ENCODE measurements around the gene FAM83E. TPM values are rescaled to one million over a fixed set of nuclear protein-coding genes. Genes with fewer than 3 reads are reported as not detected.

The FAM83E gene
- total and polyA plus RNA-seq, 2 donors (not counting 1 experiment from before 2014, with no cell fraction given), result 0.15 to 4.1 TPM

- Histone ChIP-seq H3K27ac (ENCODE audit: low read length in 2 of 2) (peak overlapping the region; percentile 34 to 69), H3K9me3 (ENCODE audit: control extremely low read depth in 1 of 3, control insufficient read depth in 2 of 3, insufficient read depth in 1 of 3, low read length in 2 of 3) (peaks cover 0 to 10% (median 0%) of the 10 kb centered on the region in 3 donors), H3K36me3 (replicated peaks in 1 of 2; ENCODE audit: control extremely low read depth in 1 of 2, control insufficient read depth in 1 of 2, extremely low read depth in 1 of 2, insufficient read depth in 2 of 2, low read length in 1 of 2) (peaks cover 0 to 52% of the 10 kb centered on the region in 2 experiments), H3K79me2 (ENCODE audit: control insufficient read depth, insufficient read depth, low read length) (peaks cover 22% of the 10 kb centered on the region), H3K9ac (ENCODE audit: low read length) (no peak overlapping the region), H2AFZ (ENCODE audit: insufficient read depth, low read depth, low read length, poor library complexity, severe bottlenecking) (no peak overlapping the region), H3K4me1 (ENCODE audit: control insufficient read depth in 2 of 2, insufficient read depth in 2 of 2, low read length in 2 of 2) (peaks cover 24 to 27% of the 10 kb centered on the region in 2 donors), H3K4me3 (ENCODE audit: control extremely low read depth in 1 of 5, extremely low read depth in 1 of 5, insufficient read depth in 1 of 5, low read depth in 2 of 5, low read length in 4 of 5) (peak overlapping the region in 1 of 5 experiments; percentile 98), H4K20me1 (ENCODE audit: control insufficient read depth, insufficient read depth, low read length, poor library complexity, severe bottlenecking) (peaks cover 75% of the 10 kb centered on the region), H3K4me2 (replicated peaks; ENCODE audit: low read depth, low read length, poor library complexity, severe bottlenecking) (peak overlapping the region; percentile 99), H3K27me3 (replicated peaks in 1 of 4; ENCODE audit: control extremely low read depth in 1 of 4, control insufficient read depth in 3 of 4, insufficient read depth in 4 of 4, low read length in 3 of 4) (no peaks in the 10 kb centered on the region)
- no peak for TF ChIP-seq CTCF (IDR thresholded peaks at IDR 0.05)
- TF ChIP-seq EZH2 (IDR thresholded peaks at IDR 0.05; ENCODE audit: borderline replicate concordance, insufficient read depth, low read depth, low read length, poor library complexity, severe bottlenecking), result no peak
- peak; percentile 34 for DNase-seq
- 72% methylated on average over 16 of the region's 22 CpGs for WGBS (ENCODE audit: insufficient coverage)
- ChIA-PET CTCF (interaction anchor here (0.6 to 2.0 kb wide), 11 partner anchors 9 to 162 kb away, joined by 3 to 15 read pairs (median 4); partner anchors contain the start of genes CA11, RPL18 and SPHK2), POLR2A (interaction anchor here (0.6 to 3.4 kb wide), 6 partner anchors 9 to 1519 kb away, joined by 4 to 17 read pairs (median 11); partner anchors contain the start of genes CA11, RPL18 and SPHK2)
- Mint-ChIP-seq H3K4me1 (peaks cover 36% of the 10 kb centered on the region), H3K27ac (peak overlapping the region; percentile 92), H3K27me3 (no peaks in the 10 kb centered on the region), H3K9me3 (ENCODE audit: insufficient read depth) (peaks cover 1% of the 10 kb centered on the region), H3K4me3 (peak overlapping the region; percentile 83)
- ATAC-seq (ENCODE audit: low read depth), result no peak
- intact Hi-C loops (cut with micrococcal nuclease), result loop anchor here (10.0 kb wide), 2 partner anchors 481 to 841 kb away; partner anchors contain the start of genes C19orf73, FLT3LG, LIN7B and PPFIA3
Measured at GRCh38 chr19:48633148-48634035, 18.5 kb upstream of the FAM83E start.

All from B cell (primary cell).